GF-D8 (cell line): Measurements from ENCODE around the gene HILPDA.

Experiments used
- DNase-seq: peaks from one replicate; lab custom pipeline; 2025; lab: John Stamatoyannopoulos, UW

The HILPDA gene, protein sequence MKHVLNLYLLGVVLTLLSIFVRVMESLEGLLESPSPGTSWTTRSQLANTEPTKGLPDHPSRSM

DNA sequence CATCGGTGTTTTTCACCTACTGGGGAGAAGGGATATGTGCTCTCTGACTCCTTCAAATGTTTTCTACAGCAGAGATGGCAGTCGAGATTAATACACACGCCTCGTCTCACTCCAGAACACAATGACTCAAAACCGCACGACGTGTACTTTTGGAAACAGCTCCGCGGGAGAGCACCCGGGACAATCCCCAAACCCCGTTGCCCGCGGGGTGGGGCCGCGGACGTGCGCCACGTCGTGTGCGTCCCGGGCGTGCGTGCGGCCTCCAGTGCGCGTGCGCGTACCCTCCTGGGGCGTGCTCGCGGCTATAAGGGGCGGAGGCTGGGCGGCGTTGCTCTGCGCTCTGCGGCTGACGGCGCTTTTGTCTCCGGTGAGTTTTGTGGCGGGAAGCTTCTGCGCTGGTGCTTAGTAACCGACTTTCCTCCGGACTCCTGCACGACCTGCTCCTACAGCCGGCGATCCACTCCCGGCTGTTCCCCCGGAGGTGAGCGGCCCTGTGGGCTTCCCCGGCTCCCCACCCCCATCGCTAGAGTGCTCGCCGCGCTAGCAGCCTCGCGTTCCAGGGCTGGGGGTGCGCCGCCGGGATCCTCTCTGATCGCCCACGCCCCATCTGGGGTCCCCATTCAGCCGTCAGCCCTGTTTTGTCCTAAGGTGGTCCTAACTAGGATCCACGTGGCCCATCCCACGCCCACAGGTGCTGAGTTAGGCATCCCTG, at the start of gene HILPDA:
TSS of gene HILPDA (plus strand) at position 336 of the 712 bp plus-strand sequence. CDS start 1,391 bp downstream, outside the sequence.
- peak; percentile 67 for DNase-seq

DNA sequence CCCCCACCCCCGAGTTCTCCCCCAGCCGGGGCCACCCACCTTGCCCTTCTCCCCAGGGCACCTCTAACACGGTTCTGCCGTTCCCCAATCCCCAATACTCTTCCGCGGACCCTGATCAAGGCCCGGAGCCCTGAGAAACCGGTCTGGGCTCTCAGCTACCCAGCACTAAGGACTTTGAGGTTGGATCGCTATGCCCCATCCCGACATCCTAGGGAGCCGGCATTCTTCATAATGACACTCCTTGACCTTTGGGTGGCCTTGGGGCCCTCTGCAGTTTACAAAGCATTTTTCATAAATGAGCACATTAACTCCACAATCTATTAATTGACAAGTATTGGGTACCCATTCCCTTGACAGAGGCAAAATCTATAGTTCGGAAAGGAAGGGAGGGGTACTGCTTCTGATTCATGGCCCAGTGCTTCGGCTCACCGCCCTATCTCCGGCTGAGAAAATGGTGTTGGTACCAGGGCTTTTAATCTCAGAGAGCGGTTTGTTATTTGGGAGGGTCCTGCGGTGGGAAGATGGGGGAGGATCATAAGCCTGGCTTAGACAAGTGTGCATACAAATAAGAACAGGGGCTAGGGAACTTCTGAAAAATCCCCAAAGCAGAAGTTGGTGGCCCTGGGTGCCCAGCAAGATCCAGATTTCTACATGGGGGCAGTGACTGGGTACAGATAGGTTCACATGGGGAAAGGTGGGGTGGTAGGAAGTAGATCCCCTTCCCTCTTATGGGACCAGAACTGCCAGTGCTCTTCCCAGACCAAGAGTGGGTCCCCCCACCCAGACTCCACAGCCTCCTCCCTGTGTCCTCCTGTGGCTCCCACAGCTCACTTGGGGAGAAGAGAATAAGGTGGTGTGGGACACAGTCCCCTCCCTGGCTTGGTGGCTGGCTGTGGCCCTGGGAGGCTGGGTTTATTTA, 49.1 kb upstream of the HILPDA start:
- DNase-seq, result no peak

DNA sequence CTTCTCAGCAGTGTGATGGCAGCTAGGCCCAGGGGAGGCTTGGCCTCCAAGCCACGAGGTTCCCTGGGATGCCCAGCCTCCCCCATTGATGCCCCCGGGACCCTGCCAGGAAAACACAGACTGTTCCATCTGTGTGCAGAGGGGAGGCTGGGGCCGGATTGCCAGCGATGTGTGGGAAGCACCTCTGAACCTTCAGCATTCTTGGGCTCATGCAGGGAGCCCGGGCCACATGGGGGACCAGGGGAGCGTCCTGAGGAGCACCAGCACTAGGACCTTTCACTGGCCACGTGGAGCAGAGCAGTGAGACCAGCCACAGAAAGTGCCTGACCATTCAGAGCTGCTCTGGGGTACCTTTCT, 48.5 kb upstream of the HILPDA start:
- DNase-seq, result no peak

DNA sequence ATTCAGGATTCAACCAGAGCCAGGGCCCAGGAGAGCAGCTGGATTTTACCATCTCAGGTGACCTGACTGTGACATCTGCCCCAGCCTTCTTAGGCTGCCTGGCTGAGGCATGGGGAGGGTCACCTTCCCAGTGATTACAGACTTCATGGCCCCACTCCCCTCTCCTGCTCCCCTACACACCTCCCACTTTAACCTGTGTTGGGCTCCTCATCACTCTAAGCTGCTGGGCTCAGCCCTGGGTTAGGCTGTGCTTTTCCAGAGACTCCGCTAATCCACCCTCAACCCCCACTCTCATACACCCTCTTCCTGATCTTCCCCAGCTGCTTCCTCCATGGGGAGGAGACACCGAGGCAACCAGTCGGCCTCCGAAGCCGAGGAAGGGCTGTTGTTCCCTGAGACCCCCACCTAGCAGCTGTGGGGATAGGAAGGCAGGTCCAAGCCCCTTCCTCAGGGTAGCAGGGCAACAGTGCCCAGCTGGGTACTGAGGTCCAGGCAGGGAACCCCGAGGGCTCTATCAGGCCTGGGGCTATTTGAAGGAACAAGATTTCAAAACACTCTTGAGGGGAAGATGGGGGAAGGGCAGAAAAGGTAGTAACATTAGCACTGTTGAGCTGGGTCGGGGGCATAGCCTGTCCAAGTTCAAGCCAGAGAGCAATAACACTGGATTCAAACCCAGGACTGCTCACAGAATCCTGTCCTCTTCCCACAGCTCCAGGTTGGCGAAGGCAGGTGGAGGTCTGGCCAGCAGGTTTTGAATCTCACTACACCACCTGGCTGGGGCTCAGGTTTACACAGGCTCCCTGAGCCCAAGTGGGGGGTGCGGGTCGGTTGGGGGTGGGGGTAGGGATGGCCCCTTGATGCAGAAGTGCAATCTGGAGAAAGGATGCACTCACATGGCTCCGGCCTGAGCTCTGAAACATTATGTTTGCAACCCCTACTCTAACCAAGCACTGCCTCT, 47.6 kb upstream of the HILPDA start:
- peak; percentile 47 for DNase-seq

DNA sequence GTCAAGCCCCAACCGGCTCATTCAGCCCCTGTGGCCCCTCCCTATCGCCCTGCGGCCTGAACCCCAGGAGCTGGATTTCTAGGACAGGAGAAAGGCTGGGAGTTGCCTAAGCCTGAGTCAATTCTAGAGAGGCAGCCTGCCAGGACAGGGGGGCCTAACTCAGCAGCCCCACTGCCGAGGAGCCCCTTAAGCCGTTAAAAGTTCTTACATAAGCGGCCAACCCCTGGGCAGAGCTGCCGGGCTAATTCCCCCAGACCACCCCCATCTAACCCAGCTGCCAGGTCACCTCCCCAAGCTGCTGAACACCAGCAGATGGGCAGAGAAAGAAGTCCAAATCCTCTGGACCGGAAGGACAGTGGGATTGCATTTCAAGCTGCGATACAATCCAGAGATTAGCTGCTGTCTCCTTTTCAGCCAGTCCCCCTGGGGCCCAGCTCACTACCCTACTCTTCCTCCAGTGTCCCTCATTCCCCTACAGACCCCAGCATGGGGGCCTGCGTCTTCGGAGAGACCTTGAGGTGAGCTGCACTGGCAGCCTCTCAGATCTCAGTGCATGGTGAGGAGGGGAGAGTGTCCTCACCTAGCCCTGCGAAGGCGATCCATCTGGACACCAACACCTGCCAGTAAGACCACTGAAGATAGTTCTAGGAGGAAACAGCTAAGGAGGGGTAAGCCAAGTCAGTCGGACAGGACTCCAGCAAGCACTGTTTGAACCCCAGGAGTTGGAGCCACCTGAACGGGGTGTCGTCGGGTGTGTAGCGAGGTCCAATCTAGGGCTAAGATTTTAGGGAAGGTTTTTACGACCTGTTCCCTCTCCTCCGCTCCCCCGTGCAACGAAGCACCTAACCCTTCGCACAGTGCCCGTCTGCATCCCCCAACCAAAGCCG, 46.7 kb upstream of the HILPDA start:
- peak; percentile 43 for DNase-seq

DNA sequence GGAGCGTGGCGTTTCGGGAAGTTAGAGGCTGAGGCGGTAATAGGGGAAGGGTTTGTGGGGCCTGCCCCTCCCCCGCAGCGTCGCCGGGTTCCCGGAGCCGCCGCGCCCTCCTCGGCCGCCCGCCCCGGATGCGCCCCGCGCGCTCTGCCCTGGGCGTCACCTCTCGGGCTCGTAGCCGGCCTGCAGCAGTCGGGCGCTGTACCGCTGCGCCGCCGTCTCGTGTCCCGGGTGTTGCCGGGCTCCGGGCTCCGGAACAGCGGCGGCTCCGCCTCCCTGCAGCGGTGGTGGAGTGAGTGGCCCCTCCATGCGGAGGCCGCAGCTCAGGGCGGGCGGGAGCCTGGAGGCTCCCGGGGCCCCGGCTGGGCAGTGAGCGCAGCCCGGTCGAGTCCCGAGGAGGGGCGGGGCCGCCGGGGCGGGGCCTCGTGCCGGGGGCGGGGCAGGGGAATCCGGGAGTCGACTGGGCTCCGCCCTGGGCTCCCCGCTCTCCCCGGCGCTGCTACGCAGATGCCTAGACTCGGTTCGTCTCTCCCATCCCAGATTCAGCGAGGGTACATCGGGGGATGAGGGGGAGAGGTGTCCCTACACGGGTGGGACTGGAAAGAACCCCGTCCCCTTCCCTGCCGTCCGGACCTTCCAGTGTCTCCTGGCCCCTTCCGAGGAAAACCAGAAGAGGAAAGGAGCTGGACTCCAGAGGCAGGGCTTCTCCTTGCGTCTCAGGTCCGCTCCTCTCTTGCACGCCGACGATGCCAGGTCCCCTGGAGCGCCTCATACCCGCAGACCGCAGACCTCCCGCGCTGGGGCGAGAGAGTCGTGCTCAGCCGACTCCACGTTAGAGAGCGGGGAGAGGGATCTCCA, 45.9 kb upstream of the HILPDA start, which contains the start of gene IMPDH1:
TSS of gene IMPDH1 (minus strand) at position 387 of the 855 bp plus-strand sequence. CDS start at position 306, 81 bp downstream.
- DNase-seq, result peak; percentile 62

DNA sequence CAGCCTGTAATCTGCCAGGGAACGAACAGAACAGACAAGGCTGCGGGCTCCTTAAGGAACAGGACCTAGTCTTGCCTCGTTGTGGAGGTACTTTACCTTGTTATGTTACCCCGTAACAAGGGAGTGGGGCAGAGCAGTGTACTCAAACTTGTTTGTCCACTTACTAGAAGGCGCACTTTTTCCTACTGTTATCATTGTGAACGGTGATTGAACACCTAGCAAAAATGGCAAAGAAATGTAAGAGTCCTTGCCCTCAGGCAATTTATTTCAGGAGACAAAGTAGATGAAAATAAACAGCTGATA, 45.3 kb upstream of the HILPDA start:
- no peak for DNase-seq

DNA sequence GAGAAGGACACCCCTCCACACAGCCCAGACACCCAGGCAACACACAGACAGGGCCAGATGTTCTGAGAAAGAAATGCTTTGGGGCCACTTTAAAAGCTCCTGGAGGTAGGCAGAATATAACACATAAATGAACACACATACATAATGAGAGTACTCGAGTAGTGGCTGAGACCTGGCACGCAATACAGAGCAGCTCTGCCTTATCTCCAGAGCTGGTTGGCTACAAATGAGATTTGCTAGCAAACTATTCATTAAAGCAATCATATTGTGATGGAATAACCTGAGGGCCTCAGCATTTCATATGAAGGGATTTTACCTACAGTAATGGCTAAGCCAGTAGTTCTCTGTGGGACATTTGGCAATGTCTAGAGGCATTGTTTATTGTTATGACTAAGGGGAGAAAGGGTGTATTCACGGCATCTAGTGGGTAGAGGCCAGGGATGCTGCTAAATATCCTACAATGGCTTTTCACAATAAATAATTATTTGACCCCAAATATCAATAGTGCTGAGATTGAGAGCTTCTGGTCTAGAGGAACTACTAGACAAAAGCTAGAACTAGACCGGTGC, 40.4 kb upstream of the HILPDA start:
- no peak for DNase-seq

DNA sequence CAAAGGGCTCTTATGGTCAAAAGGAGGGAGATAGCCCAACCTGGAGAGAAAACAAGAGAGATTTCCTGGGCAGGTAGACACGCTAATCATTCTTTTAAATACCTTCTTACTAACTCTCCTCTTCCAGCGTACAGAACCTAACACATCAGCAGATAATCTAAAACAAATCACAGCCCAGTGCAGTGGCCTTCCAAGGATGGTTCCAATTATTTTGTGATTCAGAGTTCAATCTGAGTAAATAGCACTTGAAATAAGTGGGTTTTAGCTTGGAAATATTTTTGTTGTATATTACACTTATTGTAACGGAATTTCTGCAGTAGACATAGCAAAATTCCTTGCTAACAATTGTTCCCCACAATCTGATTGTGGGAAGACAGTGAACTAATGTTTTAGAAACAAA, 38.6 kb upstream of the HILPDA start:
- no peak for DNase-seq

DNA sequence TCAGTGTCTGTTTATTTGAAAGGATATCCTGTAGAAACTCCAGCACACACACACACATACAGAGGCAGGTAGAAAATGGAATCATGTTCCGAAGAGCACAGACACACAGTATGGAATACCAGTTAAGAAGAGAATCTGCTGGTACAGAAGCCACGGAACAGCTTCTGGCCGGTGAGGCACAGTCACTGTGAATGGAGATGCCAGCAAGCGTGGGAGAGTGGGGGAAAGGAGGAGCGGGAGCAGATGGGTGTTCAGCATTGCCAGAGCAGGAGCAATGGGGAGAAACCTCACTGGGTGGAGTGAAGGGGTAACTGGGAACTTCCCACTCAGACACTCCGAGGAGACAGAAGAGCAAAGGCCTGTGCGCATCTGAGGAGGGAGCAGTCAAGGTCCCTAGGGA, 36.4 kb upstream of the HILPDA start:
- DNase-seq, result no peak

DNA sequence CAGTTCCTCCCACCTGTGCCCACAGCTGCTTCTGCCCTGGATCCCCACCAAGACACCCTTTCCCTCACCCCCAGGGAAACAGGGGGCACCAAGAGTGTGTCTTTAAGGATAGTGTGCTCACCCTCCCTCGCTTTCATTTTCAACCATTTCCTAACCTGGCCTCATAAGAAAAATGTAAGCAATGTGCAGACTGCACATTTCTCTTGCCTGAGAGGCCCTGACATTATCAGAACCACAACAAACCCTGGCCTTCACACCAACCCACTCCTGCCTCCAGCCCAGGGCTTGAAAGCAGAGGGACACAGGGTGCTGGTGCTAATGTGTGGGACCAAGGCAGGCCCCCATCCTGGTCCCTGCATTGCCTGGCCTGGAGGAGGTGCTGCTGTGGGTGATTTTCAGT, 34.9 kb upstream of the HILPDA start:
- no peak for DNase-seq

DNA sequence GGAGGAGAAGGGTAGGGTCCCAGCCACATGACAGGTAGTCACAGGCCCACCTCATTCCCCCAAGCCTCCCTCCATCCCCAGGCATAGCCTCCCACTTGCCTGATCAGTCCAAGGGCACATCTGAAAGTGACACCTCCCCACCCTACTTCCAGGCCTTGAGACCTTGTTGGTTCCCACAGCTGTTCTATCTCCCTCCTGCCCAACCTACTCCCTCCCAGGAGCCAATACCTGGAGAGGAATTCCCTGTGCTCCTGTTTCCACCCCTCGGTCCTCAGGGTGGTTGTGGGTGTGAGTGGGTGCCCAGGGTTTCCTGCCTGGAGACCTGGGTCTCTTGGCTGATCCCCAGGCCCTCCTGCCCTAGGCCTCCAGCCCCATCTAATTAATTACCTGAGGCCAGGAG, 34.3 kb upstream of the HILPDA start:
- DNase-seq, result no peak

DNA sequence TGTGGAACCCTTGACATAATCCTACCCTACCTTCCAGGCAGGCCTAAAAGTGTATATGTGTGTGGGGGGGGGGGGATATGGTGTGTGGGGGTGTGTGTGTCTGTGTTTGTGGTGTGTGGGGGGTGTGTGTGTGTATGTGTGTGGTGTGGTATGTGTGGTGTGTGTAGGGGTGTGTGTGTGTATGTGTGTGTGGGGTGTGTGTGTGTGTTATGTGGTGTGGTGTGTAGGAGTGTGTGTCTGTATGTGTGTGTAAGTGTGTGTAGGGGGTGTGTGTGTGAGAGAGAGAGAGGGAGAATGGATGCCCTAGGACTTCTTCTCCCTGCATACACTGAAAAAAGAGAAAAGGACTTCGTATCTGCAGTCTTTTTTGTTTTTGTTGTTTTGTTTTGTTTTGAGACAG, 33.6 kb upstream of the HILPDA start:
- DNase-seq, result no peak

DNA sequence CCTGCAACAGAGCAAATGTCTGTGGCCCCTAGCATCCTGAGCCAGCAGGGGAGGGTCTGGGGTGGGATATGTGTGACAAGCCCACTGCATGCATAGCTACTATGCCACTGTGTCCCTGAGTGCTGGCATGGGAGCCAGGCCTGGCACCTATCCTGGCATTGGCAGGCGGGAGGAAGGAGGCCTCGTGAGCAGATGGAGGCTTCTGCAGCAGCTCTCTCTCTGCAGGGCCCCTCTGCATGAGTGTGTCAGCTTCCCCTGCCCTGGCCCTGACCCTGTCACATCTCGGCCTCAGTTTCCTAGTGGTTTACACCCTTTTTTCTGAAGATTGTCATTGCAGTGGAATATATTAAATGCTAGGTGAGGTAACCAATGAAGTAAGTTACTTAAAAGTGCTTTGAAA, 32.8 kb upstream of the HILPDA start:
- no peak for DNase-seq

DNA sequence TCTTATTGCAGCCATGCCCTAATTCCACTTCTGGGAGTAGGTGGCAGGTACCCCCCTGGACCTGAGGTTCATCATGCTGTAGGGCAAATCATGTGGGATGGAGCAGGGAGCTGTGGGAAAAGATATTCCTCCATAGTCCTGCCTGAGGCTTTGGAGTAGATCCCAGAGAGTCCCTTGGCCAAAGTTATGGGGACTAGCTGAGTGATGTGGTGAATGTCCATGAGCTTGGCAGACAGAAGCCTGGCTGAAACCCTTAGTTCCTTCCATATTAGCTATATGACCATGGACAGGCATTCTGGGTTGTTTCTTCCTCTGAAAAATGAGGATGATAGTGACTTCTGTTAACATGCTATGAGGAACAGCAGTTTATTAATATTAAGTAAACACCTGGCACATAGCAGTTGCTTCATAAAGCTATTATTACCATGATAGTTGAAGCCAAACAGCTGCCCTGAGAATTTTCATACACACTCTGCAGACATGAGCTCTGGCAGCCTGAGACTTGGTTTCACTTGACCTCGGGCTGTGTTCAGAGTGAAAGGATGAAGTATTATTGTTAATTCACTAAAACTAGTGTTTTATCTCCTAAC, 30.9 kb upstream of the HILPDA start:
- DNase-seq, result no peak

DNA sequence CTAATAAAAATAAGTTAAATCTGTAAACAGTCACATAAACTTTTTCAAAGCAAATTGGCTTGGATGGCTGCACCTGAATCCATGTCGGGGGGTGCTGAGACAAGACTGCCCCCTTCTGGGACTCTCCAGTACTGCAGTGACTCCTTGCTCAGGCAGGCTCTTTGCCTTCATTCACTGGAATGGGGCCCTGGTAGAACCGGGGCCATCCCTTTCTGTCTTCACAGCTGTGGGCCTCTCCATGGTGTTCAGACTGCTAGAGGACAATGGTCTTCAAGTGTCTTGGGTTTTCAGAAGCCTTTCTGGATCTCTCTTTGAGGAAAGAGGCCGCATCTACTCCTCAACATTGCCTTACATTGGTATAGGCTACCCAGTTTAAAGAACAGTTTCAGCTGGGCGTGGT, 29.8 kb upstream of the HILPDA start:
- DNase-seq, result no peak

DNA sequence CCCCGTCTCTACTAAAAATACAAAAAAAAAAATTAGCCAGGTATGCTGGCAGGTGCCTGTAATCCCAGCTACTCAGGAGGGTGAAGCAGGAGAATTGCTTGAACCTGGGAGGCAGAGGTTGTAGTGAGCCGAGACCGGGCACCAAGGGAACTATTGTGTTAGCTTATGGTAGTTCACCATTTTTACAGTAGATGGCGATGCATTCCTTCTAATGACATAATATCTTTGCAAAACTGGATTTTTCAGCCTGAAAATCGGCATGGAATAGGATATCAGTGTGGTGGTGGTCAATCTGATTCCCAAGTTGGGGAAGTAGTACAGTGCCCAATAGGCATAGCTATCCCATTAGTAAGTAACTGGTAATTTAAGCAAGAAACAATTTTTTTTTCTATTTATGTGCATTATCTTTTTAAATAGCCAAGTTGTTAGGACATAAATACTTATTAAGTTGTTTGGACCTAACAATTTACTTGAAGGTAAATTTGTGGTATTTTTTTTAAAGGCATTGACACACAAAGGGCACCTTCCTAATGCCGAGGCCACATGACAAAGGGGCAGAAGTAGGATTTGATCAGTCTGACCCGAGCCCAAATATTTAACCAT, 28.3 kb upstream of the HILPDA start:
- DNase-seq, result peak; percentile 22

DNA sequence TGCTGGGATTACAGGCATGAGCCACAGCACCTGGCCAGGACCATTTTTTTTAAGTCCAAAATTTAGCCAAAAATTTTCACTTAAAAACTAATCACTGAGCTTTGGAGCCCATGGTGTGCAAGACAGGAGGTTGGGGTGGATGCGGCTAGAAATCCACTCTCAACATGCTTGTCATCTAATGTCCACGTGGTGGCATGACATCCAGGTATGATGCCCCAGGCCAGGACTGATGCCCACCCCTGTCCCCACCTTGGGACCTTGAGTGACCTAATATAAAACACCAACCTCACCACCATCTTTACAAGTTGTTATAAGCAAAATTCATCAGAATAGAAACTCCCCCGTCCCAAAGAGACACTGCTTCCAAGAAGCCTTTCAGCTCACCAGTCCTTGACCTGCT, 25.5 kb upstream of the HILPDA start:
- no peak for DNase-seq

DNA sequence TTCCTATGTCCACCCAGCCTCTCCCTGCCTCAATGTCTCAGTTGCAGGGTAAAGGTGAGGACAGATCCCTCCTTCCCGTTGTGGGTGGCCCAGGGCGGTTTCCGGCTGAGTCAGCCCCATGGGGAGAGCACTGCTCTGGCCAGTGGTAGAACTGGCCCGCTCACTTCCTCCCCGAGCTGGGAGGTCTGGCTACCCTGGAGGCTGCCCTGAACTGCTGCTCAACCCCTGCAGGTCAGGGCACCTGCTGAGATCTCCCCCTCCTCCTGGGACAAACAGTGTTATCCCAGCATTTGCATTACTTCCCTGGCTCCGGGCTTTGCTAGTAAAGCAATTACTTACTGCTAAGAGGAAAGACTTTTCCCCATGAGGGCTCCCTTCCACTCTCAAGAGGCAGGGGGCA, 24.5 kb upstream of the HILPDA start:
- no peak for DNase-seq
